Testis (tissue), 2 donors: ENCODE data around the gene PC.

ENCODE experiments used
- CTCF ChIP-seq, 3 experiments: fragments of 450-650 bp in 2 of 3; fragments of 200-600 bp in 1 of 3; sonication (generic) in 1 of 3; IDR thresholded peaks; one replicate each; pipeline ENCODE4 v1.5.1; 2016 to 2019; ENCODE audit warnings: antibody characterized with exemption in 3 of 3, mild to moderate bottlenecking in 2 of 3, moderate library complexity in 1 of 3
- POLR2A ChIP-seq: fragments of 450-650 bp; IDR thresholded peaks from one replicate; pipeline ENCODE4 v1.6.1; 2017; ENCODE audit warnings: antibody characterized with exemption, mild to moderate bottlenecking, moderate library complexity

GRCh38 chr11:66970371-66970806 is 12.2 kb upstream of the PC start:
- TF ChIP-seq CTCF (IDR thresholded peaks at IDR 0.05) (no peak), POLR2A (no peak)
